Gastrocnemius medialis (tissue), 4 donors: ENCODE measurements around the gene TIGD2. TPM values are rescaled to one million over a fixed set of nuclear protein-coding genes. Genes with fewer than 3 reads are reported as not detected.

Source experiments
- ATAC-seq, 2 donors: fragments of 150-250 bp; one replicate each; pipeline ENCODE4 v1.9.1; 2016
- DNase-seq, 2 donors: peaks; one replicate each; pipeline ENCODE4 v3.0.0-alpha.2; 2019
- H3K27ac ChIP-seq, 4 donors: fragments of 200-600 bp; sonication (generic); 1 replicate in 1 of 4; 2 replicates in 3 of 4; pipeline ENCODE4 v1.5.1; 2016 to 2018; ENCODE audit warnings: mild to moderate bottlenecking in 2 of 4, moderate library complexity in 1 of 4
- H3K27me3 ChIP-seq, 3 donors: fragments of 200-600 bp; sonication (generic) in 2 of 3; 1 replicate in 1 of 3; 2 replicates in 2 of 3; pipeline versions ENCODE4 v1.5.1 to v1.6.0; 2016 to 2019; ENCODE audit warnings: mild to moderate bottlenecking in 1 of 3, moderate library complexity in 1 of 3
- H3K36me3 ChIP-seq, 2 donors: fragments of 200-600 bp; sonication (generic) in 1 of 2; one replicate each; pipeline ENCODE4 v1.5.1; 2017 to 2018
- H3K4me1 ChIP-seq, 2 donors: fragments of 200-600 bp; sonication (generic) in 1 of 2; one replicate each; pipeline ENCODE4 v1.5.1; 2016 to 2017; ENCODE audit warnings: mild to moderate bottlenecking in 2 of 2
- H3K4me3 ChIP-seq, 4 donors: fragments of 200-600 bp; sonication (generic) in 3 of 4; 1 replicate in 1 of 4; 2 replicates in 3 of 4; pipeline ENCODE4 v1.5.1; 2016 to 2019; ENCODE audit warnings: mild to moderate bottlenecking in 2 of 4
- H3K9me3 ChIP-seq, 3 donors: fragments of 200-600 bp; sonication (generic) in 2 of 3; 1 replicate in 1 of 3; 2 replicates in 2 of 3; pipeline ENCODE4 v1.5.1; 2016 to 2019
- CTCF ChIP-seq, 5 experiments: fragments of 450-650 bp in 3 of 5; fragments of 200-600 bp in 2 of 5; sonication (generic) in 2 of 5; IDR thresholded peaks in 4 of 5; conservative IDR thresholded peaks in 1 of 5; 1 replicate in 4 of 5; 2 replicates in 1 of 5; pipeline ENCODE4 v1.5.1; 2016 to 2019; ENCODE audit warnings: antibody characterized with exemption in 5 of 5, mild to moderate bottlenecking in 3 of 5, moderate library complexity in 3 of 5
- POLR2A ChIP-seq, 2 donors: fragments of 450-650 bp; IDR thresholded peaks; one replicate each; pipeline ENCODE4 v1.6.1; 2017; ENCODE audit warnings: antibody characterized with exemption in 2 of 2, mild to moderate bottlenecking in 2 of 2, moderate library complexity in 2 of 2
- in situ Hi-C, 4 donors: fragments of 200-750 bp; cut with MboI; loops; one replicate each; pipeline versions ENCODE4 v1.15.0 to v1.8.0; 2017; ENCODE audit warnings: low sequenced_read_pairs in 4 of 4
- intact Hi-C: fragments of 100-400 bp; cut with DNase I; formaldehyde crosslinking; loops from one replicate; pipeline ENCODE4 v1.15.1; 2023; ENCODE audit warnings: low total_unique reads
- total RNA-seq, 4 donors: library from RNA; depleted of rRNA; stranded (reverse); fragments of >200 nt; gene quantifications; one replicate each; pipeline versions ENCODE4 v1.1.0 to v1.2.3, GENCODE V29; 2016

Gene TIGD2
- total RNA-seq, 4 donors from 2014 or later: 1.7 to 2.8 (median 2.4) TPM

- Histone ChIP-seq H3K4me1 (no peaks in the 10 kb centered on the region), H3K9me3 (no peaks in the 10 kb centered on the region), H3K36me3 (no peaks in the 10 kb centered on the region), H3K27ac (no peak overlapping the region), H3K27me3 (no peaks in the 10 kb centered on the region), H3K4me3 (no peak overlapping the region)
- TF ChIP-seq CTCF (IDR thresholded peaks at IDR 0.05 in 4 of 5, conservative IDR thresholded peaks at IDR 0.05 in 1 of 5) (no peak), POLR2A (IDR thresholded peaks at IDR 0.05) (no peak)
- intact Hi-C loops: no loop called here
- ATAC-seq (no peak), DNase-seq (no peak)
- in situ Hi-C loops: no loop called here
Observed at GRCh38 chr4:89099034-89099433, 12.3 kb upstream of the TIGD2 start.

- no peak for DNase-seq
- no peaks in the 10 kb centered on the region for H3K4me1 ChIP-seq
- H3K4me3 ChIP-seq: no peak overlapping the region
- H3K27ac ChIP-seq: no peak overlapping the region
- no peaks in the 10 kb centered on the region for H3K36me3 ChIP-seq
- intact Hi-C loops: no loop called here
- in situ Hi-C loops: no loop called here
- no peak for ATAC-seq
- H3K27me3 ChIP-seq: no peaks in the 10 kb centered on the region
- TF ChIP-seq CTCF (IDR thresholded peaks at IDR 0.05 in 4 of 5, conservative IDR thresholded peaks at IDR 0.05 in 1 of 5) (no peak), POLR2A (IDR thresholded peaks at IDR 0.05) (no peak)
- H3K9me3 ChIP-seq: no peaks in the 10 kb centered on the region
Observed at GRCh38 chr4:89099471-89099870, 11.9 kb upstream of the TIGD2 start.

GRCh38 chr4:89100853-89101252 lies 10.5 kb upstream of the TIGD2 start:
- DNase-seq (no peak), ATAC-seq (no peak)
- in situ Hi-C loops: loop anchor here in 1 of 4 donors (10.0 kb wide), 1 partner anchor 46 kb away; the partner anchor contains the start of gene FAM13A
- Histone ChIP-seq H3K27ac (no peak overlapping the region), H3K4me3 (no peak overlapping the region), H3K36me3 (no peaks in the 10 kb centered on the region), H3K27me3 (no peaks in the 10 kb centered on the region), H3K9me3 (no peaks in the 10 kb centered on the region), H3K4me1 (no peaks in the 10 kb centered on the region)
- no peak for TF ChIP-seq POLR2A (IDR thresholded peaks at IDR 0.05)
- TF ChIP-seq CTCF (IDR thresholded peaks at IDR 0.05 in 4 of 5, conservative IDR thresholded peaks at IDR 0.05 in 1 of 5): no peak
- intact Hi-C loops: no loop called here

- no peak overlapping the region for H3K4me3 ChIP-seq
- H3K4me1 ChIP-seq: no peaks in the 10 kb centered on the region
- no peak overlapping the region for H3K27ac ChIP-seq
- ATAC-seq (no peak), DNase-seq (no peak)
- no peaks in the 10 kb centered on the region for H3K36me3 ChIP-seq
- in situ Hi-C loops: loop anchor here in 1 of 4 donors (10.0 kb wide), 1 partner anchor 47 kb away; the partner anchor contains the start of gene FAM13A
- intact Hi-C loops: no loop called here
- H3K27me3 ChIP-seq: no peaks in the 10 kb centered on the region
- TF ChIP-seq CTCF (IDR thresholded peaks at IDR 0.05 in 4 of 5, conservative IDR thresholded peaks at IDR 0.05 in 1 of 5): no peak
- no peak for TF ChIP-seq POLR2A (IDR thresholded peaks at IDR 0.05)
- no peaks in the 10 kb centered on the region for H3K9me3 ChIP-seq
Observed at GRCh38 chr4:89101256-89102161, 9.8 kb upstream of the TIGD2 start.
